HG02623 (cell line): Measurements from ENCODE around the gene KLF2.
A peak's percentile ranks its signal among the peaks of the same experiment; 100 is the strongest.

ENCODE experiments used
- ATAC-seq: cut with Tn5 transposase; IDR thresholded peaks from one replicate; pipeline ENCODE4 v1.9.1; 2021; ENCODE audit warnings: moderate library complexity; ENCODE audit not compliant: unreplicated experiment

KLF2 gene

GRCh38 chr19:16363133-16363851 is 38.7 kb downstream of the KLF2 start:
- ATAC-seq: no peak

GRCh38 chr19:16363852-16364230 is 39.2 kb downstream of the KLF2 start:
- ATAC-seq: no peak

- ATAC-seq: no peak
These were observed 39.7 kb downstream of the KLF2 start for GRCh38 chr19:16364231-16364865.

- no peak for ATAC-seq
These were observed 40.8 kb downstream of the KLF2 start for GRCh38 chr19:16365300-16365996.

- ATAC-seq: no peak
These were observed 41.4 kb downstream of the KLF2 start for GRCh38 chr19:16366056-16366432.

GRCh38 chr19:16366433-16367260 is 42.0 kb downstream of the KLF2 start:
- ATAC-seq: no peak

GRCh38 chr19:16367261-16367683 is 42.6 kb downstream of the KLF2 start:
- no peak for ATAC-seq

GRCh38 chr19:16368385-16369305 is 44.0 kb downstream of the KLF2 start:
- no peak for ATAC-seq

- ATAC-seq: no peak
These were observed 44.7 kb downstream of the KLF2 start for GRCh38 chr19:16369306-16369663.

GRCh38 chr19:16369664-16370576 is 45.3 kb downstream of the KLF2 start:
- no peak for ATAC-seq

GRCh38 chr19:16370641-16371391 is 46.2 kb downstream of the KLF2 start:
- ATAC-seq: no peak

- peak; percentile 53 for ATAC-seq
These were observed 46.9 kb downstream of the KLF2 start for GRCh38 chr19:16371540-16371986.

- no peak for ATAC-seq
These were observed 47.7 kb downstream of the KLF2 start for GRCh38 chr19:16372065-16372915.

- ATAC-seq: no peak
These were observed 48.5 kb downstream of the KLF2 start for GRCh38 chr19:16373079-16373478.

GRCh38 chr19:16373532-16373931 is 48.9 kb downstream of the KLF2 start:
- no peak for ATAC-seq

- no peak for ATAC-seq
These were observed 49.4 kb downstream of the KLF2 start for GRCh38 chr19:16373989-16374388.

GRCh38 chr19:16374436-16374835 is 49.8 kb downstream of the KLF2 start:
- no peak for ATAC-seq
